DND-41 (cell line): ENCODE measurements around the gene SKAP1.

Source experiments
- ATAC-seq: fragments of 200-7000 bp; cut with Tn5 transposase; 3 replicates; pipeline ENCODE4 v1.9.1; 2021; ENCODE audit warnings: low read depth; ENCODE audit not compliant: insufficient read depth
- DNase-seq: peaks from one replicate; pipeline ENCODE4 v3.0.0-alpha.2; 2020
- H2AFZ ChIP-seq: 2 replicates; pipeline ENCODE4 v1.6.0; 2012; ENCODE audit warnings: low read depth, low read length
- H3K27ac ChIP-seq: 2 replicates; pipeline ENCODE4 v1.5.1; 2012; ENCODE audit warnings: low read length, inconsistent platforms
- H3K27me3 ChIP-seq: fragments of 200-600 bp; sonication (generic); 2 replicates; pipeline ENCODE4 v1.6.0; 2012; ENCODE audit warnings: low read length, mild to moderate bottlenecking, inconsistent platforms; ENCODE audit not compliant: insufficient read depth, poor library complexity
- H3K36me3 ChIP-seq: 2 replicates; pipeline ENCODE4 v1.5.1; 2012; ENCODE audit warnings: low read length, inconsistent platforms; ENCODE audit not compliant: insufficient read depth
- H3K4me1 ChIP-seq: 2 replicates; pipeline ENCODE4 v1.5.1; 2012; ENCODE audit warnings: mild to moderate bottlenecking, low read length; ENCODE audit not compliant: insufficient read depth
- H3K4me2 ChIP-seq: 2 replicates; pipeline ENCODE4 v1.6.0; 2012; ENCODE audit warnings: mild to moderate bottlenecking, moderate library complexity, low read length, inconsistent platforms; ENCODE audit not compliant: insufficient read depth
- H3K4me3 ChIP-seq, 2 experiments: fragments of 200-600 bp in 1 of 2; shearing (Covaris generic) in 1 of 2; 2 replicates each; pipeline ENCODE4 v1.5.1; 2012 to 2016; ENCODE audit warnings: inconsistent platforms in 2 of 2, low read length in 2 of 2, mild to moderate bottlenecking in 2 of 2, low read depth in 1 of 2, moderate library complexity in 1 of 2
- H3K79me2 ChIP-seq: 2 replicates; pipeline ENCODE4 v1.6.0; 2012; ENCODE audit warnings: low read length, inconsistent platforms; ENCODE audit not compliant: insufficient read depth
- H3K9ac ChIP-seq: 2 replicates; pipeline ENCODE4 v1.6.0; 2012; ENCODE audit warnings: low read depth, mild to moderate bottlenecking, inconsistent platforms, low read length, moderate library complexity
- H3K9me3 ChIP-seq: 2 replicates; pipeline ENCODE4 v1.5.1; 2012; ENCODE audit warnings: low read length, moderate library complexity, mild to moderate bottlenecking, inconsistent platforms; ENCODE audit not compliant: insufficient read depth, severe bottlenecking
- H4K20me1 ChIP-seq: 2 replicates; pipeline ENCODE4 v1.6.0; 2012; ENCODE audit warnings: low read length; ENCODE audit not compliant: insufficient read depth
- EZH2 ChIP-seq: IDR thresholded peaks from 3 replicates; pipeline ENCODE4 v1.6.1; 2012; ENCODE audit warnings: borderline replicate concordance, low read depth, mild to moderate bottlenecking, moderate library complexity, low read length, inconsistent platforms; ENCODE audit not compliant: severe bottlenecking
- TF ChIP-seq, protein P1 (sequence below): IDR thresholded peaks from 2 replicates; pipeline ENCODE4 v1.5.1; 2012; ENCODE audit warnings: borderline replicate concordance, low read length, moderate library complexity, mild to moderate bottlenecking; ENCODE audit not compliant: poor library complexity, severe bottlenecking; ENCODE audit errors: extremely low read depth

Gene SKAP1

GRCh38 chr17:48163809-48164208, 266.2 kb downstream of the SKAP1 start:
- DNase-seq (no peak), ATAC-seq (no peak)
- Histone ChIP-seq H2AFZ (no peak overlapping the region), H3K9ac (no peak overlapping the region), H3K79me2 (no peaks in the 10 kb centered on the region), H4K20me1 (no peaks in the 10 kb centered on the region), H3K4me2 (no peak overlapping the region), H3K9me3 (no peaks in the 10 kb centered on the region), H3K4me3 (no peak overlapping the region), H3K4me1 (no peaks in the 10 kb centered on the region), H3K36me3 (no peaks in the 10 kb centered on the region), H3K27me3 (peaks cover 24% of the 10 kb centered on the region), H3K27ac (no peak overlapping the region)
- no peak for TF ChIP-seq EZH2
- TF ChIP-seq, protein P1, sequence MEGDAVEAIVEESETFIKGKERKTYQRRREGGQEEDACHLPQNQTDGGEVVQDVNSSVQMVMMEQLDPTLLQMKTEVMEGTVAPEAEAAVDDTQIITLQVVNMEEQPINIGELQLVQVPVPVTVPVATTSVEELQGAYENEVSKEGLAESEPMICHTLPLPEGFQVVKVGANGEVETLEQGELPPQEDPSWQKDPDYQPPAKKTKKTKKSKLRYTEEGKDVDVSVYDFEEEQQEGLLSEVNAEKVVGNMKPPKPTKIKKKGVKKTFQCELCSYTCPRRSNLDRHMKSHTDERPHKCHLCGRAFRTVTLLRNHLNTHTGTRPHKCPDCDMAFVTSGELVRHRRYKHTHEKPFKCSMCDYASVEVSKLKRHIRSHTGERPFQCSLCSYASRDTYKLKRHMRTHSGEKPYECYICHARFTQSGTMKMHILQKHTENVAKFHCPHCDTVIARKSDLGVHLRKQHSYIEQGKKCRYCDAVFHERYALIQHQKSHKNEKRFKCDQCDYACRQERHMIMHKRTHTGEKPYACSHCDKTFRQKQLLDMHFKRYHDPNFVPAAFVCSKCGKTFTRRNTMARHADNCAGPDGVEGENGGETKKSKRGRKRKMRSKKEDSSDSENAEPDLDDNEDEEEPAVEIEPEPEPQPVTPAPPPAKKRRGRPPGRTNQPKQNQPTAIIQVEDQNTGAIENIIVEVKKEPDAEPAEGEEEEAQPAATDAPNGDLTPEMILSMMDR, result no peak

DNA sequence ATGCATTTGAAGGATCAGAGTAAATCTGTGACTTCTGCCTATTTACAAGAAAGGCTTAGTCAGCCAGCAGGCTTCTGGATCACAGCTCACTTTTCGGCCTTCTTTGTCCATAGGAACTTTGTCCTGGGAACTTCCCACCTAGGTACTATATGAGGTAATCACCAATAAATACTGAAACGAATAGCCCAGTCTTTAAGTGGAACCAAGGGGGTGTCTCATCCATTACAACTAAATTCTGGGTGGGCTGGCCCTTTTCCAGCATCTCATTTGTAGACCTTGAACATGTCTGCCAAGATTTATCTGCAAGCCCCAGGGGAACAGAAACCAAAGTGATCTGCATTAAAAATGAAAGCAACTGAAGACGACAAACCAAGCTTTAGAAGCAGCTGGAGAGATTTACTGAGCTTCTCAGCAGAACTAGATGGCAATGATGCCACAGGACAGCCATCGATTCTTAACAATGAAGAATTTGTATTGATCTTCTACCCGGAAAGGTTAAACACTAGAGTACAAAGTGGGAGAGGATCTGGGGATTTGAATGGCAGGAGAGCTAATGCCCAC, 267.0 kb downstream of the SKAP1 start:
- Histone ChIP-seq H3K27me3 (peaks cover 20% of the 10 kb centered on the region), H3K4me3 (no peak overlapping the region), H3K4me2 (no peak overlapping the region), H3K27ac (no peak overlapping the region), H2AFZ (no peak overlapping the region), H3K9me3 (no peaks in the 10 kb centered on the region), H3K36me3 (no peaks in the 10 kb centered on the region), H4K20me1 (no peaks in the 10 kb centered on the region), H3K9ac (no peak overlapping the region), H3K4me1 (no peaks in the 10 kb centered on the region), H3K79me2 (no peaks in the 10 kb centered on the region)
- TF ChIP-seq, protein P1, result no peak
- TF ChIP-seq EZH2, result no peak
- ATAC-seq (no peak), DNase-seq (peak; percentile 10)

GRCh38 chr17:48162306-48162934, 267.6 kb downstream of the SKAP1 start:
- H3K9ac ChIP-seq, result no peak overlapping the region
- H2AFZ ChIP-seq, result no peak overlapping the region
- H3K27me3 ChIP-seq, result peaks cover 13% of the 10 kb centered on the region
- H3K36me3 ChIP-seq, result no peaks in the 10 kb centered on the region
- H4K20me1 ChIP-seq, result no peaks in the 10 kb centered on the region
- no peaks in the 10 kb centered on the region for H3K4me1 ChIP-seq
- no peak for ATAC-seq
- H3K4me2 ChIP-seq, result no peak overlapping the region
- no peak for DNase-seq
- H3K79me2 ChIP-seq, result no peaks in the 10 kb centered on the region
- TF ChIP-seq, protein P1, result no peak
- TF ChIP-seq EZH2, result no peak
- no peak overlapping the region for H3K27ac ChIP-seq
- no peak overlapping the region for H3K4me3 ChIP-seq
- no peaks in the 10 kb centered on the region for H3K9me3 ChIP-seq
